HG03575 (cell line): ENCODE measurements around the gene ELOVL1.
"Not testable (repeated sequence)": the region's sequence is repeated elsewhere in the genome, so short reads cannot be mapped to it uniquely, and the experiment has no call there.

Experiments
- ATAC-seq: cut with Tn5 transposase; IDR thresholded peaks from one replicate; pipeline ENCODE4 v1.9.1; 2021; ENCODE audit not compliant: unreplicated experiment, insufficient number of reproducible peaks, low FRiP score; ENCODE audit errors: extremely low read depth

Gene ELOVL1

DNA sequence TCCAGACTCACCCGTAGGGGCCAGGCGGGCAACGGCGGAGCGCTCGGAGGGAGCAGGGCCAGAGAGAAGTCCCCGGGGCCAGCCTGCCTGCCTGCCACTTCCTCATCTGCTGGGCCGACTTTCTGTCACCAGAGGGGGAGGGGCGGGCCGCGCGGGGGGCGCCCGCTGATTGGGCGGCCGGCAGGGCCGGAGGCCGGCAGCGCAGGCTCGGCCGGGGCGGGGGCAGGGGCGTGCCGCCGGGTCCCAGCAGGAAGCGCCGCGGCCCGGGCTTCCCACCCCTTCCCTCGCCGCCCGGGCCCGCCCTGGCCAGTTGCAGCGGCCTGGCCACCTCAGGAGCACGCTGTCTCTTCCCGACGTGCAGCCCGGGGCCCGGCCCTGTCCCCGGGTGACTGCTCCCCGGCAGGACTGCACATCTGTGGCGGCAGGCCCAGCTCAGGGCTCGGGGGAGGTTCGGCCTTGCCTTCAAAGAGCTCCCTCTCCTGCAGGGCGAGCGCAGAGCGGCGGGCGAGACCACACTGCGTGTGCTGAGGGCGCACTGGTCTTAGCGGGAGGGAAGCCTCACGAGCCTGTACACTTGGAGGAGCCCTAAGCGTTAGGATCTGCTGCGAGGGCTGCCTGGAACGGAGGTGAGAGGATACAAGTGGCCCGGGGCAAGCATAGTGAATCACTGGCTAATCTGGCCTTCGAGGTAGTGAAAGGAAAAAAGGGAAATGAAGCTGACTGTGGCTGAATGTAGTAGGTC, at the start of gene ELOVL1:
Gene ELOVL1, minus strand, starts transcription at position 108 of the 742 bp plus-strand sequence. CDS start 2,402 bp downstream, outside the sequence.
- ATAC-seq: no peak

DNA sequence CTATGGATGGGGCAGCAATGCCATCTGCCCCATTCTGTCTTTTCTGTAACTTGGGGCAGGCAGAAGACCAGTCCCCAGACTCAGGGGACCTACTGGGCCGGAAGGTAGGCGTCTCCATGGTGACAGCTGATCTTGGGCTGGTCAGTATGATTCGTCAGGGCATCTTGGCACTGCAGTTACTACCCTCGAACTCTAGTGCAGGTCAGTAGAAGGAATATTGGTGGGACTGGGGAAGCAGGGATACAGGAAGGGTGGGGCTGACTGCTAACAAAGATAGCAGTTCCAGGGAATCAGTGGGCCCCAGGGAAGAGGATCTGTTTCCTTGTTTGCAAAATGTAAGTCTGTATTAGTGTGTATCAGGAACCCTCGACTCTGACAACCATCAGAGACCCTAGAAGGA, 48.1 kb upstream of the ELOVL1 start:
- ATAC-seq: no peak

DNA sequence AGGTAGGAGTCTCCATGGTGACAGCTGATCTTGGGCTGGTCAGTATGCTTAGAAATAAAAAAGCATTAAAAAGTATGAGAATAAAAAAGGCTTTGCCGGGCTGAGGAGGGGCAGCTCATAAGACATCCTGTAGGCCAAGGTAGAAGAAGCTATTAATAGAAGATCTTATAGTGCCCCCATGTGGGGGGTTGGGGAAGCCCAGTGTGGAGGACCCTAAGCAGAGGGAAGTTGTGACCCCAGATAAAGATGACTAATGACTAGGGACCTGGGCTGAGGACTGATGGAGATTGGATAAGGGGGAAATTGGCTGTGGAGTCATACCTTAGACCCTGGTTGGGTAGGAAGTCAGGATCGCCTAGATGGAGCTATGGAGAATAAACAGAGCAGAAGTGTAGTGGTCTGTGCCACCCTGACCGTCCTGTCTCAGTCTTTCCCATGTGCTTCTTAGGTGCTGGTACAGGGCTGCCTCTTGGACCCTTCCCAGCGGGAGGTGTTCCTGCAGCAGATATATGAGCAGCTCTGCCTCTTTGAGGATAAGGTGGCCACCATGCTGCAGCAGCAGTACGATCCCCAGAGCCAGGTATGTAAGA, 46.9 kb upstream of the ELOVL1 start:
- no peak for ATAC-seq

DNA sequence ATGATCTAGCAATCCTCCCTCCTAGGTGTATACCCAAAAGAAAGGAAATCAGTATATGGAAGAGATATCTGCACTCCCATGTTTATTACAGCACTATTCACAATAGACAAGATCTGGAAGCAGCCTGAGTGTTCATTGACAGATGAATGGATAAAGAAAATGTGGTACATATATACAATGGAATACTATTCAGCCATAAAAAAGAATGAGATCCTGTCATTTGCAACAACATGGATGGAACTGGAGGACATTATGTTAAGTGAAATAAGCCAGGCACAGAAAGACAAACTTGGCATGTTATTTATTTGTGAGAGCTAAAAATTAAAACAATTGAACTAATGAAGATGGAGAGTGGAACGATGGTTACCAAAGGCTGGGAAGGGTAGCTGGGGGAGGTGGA, 45.6 kb upstream of the ELOVL1 start:
- ATAC-seq: not testable (repeated sequence)

DNA sequence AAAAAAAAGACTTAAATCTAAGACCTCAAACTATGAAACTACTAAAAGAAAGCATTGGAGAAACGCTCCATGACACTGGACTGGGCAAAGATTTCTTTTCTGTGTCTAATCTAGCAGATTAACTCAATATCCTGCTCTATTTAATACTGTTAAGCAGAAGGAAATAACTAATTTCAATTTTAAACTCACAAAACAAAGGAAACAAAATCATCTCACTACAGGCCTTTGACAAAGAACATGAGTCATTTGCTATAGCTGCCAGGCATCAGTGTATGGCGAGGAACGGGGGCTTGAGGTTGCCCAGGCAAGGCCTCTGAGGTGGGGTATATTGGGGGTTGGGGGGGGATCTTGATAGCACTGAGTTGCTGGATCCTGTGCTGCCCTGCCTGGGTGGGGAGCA, 42.8 kb upstream of the ELOVL1 start:
- ATAC-seq: no peak

DNA sequence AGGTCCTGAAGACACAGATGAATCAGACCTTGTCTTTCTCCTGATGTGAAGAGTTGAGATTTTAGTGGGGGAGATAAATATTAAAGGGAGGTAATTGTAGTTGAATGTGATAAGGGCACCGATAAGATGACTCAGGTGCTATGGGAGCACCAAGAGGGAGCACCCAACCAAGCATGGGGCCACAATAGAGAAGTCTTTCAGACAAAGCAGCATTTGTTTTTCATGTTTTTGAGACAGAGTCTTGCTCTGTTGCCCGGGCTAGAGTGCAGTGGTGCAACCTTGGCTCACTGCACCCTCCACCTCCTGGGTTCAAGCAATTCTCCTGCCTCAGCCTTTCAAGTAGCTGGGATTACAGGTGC, 38.0 kb upstream of the ELOVL1 start:
- no peak for ATAC-seq

DNA sequence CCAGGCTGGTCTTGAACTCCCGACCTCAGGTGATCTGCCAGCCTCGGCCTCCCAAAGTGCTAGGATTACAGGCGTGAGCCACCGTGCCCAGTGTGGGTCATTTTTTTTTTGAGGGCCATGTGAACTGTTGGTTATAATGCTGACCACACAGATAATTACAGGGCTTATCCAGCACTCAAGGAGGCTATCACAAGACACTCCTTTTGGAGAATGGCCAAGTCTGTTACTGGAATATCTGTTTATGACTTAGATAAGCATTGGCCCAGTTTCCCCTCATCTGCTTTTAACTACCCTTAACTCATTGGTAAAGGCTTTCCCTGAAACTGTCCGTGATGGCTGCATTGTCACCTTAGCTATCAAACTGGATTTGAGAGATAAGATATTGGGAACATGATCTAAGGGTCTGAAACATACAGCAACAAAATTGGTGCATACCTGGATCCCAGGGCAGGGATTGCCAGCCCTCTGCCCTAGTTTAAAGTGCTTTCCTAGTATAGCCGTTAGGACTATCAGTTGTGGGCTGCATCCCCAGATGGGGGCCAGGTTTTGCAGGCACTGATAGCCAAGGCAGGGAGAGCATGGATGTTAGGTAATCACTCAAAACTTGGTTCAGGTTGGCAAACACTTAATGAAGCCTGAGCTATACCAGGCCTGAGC, 37.5 kb upstream of the ELOVL1 start:
- ATAC-seq: no peak

DNA sequence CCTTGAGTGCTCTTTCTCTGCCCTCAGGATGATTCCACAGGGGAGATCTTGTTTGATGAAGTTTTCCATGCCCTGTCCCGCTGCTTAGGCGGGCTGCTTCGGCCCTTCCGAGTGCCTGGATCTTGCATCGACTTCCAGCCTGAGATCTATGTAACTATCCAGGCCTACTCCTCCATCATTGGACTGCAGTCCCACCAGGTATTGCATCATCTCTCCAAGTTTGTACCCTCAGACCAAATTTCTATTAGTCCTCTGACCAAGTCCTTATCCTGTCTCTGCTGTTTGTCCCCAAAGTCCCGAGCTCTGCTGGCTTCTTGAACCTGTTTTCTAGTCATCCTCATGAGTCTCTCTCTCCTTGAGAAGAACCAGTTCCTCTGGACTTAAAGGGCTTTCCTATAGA, 36.5 kb upstream of the ELOVL1 start:
- no peak for ATAC-seq

DNA sequence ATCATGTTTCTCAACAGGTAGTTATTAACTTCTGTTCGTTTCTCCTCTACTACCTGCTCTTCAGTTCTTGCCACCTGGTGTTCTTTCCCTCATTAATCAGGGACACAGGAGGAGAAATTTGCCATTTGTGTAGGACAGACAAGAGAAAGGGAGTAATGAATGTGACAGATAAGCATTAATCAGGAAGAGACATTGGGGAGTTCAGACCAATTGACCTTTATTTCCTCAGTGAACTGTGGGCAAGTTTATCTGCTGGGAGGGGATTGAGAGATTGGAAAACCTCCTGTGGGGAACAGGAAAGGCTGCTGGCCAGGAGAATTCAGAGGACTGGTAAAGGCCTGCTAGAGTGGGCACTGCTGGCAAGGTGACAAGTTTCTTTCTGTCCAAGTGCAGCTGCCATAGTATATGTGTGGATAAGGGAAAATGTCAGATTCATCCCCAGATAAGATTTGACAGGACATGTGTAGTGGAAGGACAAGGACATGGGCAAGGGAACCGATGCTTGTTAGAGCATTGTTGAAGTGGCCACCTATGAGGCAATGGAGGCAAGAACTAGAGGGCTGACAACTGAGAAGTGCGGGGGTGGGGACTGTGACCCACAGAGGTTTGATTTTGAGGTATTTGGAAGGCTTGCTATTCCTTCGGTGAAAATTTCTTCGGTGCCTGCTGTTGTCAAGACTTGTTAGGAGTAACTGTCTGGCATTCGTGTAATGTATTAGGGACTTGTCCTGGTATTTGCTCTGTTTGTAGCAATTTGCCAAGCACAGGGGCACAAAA, 34.5 kb upstream of the ELOVL1 start:
- ATAC-seq: no peak

DNA sequence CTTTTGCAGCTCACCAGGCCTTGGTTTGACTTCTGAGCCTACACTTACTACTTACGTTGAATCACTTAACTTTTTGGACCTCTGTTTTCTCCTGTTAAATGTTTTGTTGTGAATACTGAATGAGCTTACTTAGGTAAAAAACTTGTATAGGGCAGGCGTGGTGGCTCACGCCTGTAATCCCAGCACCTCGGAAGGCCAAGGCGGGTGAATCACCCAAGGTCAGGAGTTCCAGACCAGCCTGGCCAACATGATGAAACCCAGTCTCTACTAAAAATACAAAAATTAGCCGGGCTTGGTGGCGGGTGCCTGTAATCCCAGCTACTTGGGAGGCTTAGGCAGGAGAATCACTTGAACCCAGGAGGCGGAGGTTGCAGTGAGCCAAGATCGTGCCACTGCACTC, 32.6 kb upstream of the ELOVL1 start:
- ATAC-seq: not testable (repeated sequence)

DNA sequence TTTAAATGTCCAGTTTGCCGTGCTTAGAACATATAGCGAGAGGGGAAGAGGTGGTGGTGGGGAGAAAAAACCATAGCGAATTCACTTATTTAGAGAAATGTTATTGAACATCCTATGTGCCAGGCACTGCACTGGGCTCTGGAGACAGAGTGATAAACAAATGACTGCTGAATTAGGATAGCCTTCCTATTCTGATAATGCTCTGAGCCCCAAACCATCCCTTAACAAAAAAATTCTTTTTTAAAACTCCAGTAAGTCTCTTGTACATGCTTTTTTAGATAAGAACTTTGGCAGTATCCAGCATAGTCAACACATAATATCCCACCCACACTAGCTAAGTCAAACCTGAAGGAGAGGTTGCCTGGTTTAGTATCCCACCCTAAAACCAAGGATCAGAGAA, 30.4 kb upstream of the ELOVL1 start:
- no peak for ATAC-seq

DNA sequence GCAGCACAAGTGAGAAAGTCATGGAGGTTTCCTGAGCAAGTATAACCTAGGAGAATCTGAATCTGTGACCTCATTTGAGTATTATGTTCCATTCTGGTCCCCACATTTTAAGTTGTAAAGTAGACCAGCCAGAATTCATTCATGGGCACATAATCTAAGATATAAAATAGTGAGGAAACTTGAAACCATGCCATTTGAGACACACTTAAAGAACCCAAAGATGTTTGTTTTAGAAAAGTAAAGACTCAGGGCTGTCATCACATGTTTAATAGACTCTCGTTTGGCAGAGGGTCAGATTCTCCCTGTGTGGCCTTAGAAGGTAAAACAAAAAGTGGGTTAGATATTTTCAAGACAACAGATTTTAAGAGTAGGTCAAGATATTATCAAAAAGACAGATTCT, 28.2 kb upstream of the ELOVL1 start:
- ATAC-seq: no peak

DNA sequence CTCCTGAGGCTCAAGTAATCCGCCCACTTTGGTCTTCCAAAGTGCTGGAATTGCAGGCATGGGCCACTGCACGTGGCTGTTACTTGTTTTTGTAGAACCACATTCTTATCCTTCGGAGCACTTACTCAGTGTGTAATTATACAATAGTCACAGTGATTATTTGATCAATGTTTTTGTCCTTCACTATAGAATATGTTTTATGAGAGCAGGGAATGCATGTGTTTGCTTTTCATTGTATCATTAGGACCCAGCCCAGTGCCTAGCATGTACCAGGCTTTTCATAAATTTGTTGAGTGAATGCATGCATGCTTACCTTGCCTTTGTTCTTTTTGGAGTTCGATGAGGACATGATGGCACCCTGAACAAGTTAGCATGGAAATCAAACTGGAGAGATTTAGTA, 27.7 kb upstream of the ELOVL1 start:
- no peak for ATAC-seq

DNA sequence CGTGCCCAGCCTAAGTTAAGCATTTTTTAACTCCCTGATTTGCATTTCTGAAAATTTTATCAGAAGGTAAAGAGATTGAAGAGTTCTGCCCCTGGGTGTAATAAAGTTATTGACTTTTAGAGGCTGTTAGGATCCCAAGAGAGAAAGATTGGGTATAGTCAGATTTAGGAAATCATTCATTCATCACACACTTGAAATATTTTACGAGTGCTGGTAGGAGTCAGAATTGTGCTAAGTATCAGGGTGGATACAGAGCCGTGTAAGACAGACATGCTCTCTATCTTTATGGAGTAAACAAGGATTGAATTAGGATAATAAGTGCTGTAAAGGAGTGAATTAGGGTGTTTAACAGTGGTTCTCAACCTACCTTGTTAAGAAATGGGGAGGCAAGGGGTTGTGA, 24.9 kb upstream of the ELOVL1 start:
- no peak for ATAC-seq

DNA sequence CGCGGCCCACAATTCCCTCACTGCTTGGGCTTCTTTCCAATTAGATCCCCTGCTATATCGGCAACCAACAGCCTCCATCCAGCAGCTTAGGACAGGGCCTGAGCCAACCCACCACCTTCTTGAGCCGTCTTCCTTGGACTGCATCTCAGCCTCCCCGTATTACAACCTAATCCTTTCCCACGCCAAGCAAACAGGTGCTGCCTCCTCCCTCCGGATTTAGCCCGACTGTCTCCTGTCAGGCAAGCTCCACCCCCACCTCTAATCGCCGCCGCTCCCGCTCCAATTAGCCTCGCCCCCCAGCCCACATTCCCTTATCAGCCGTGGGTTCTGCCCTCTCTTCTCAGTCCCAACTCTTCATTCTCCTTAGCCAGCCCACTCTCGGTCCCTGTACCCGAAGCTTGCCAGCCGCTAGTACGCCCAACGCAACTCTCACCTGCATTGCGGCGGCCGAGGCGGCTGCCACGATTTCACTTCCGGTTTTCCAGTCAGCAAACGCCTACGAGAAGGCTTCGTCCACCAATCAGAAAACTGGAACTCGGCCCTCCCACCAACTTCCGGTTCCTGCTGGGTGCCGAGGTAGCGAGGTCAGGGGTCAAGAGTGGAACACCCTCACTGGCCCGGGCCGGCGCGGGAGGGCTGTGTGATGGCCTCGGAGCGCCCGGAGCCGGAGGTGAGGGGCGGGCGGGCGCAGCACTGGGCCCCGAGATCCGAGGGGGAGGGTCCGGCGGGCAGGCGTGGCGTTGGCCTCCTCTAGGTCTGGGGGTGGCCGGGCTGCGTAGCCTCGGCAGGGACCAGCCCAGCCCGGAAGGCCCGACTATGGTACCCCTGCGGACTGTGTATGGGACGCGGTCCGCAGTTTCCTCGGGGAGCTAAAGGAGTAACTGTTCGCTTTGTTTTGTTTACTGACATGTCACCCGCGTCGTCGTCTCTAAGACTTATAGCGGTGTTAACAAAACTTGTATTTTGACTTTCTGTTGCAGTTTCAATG, 21.8 kb upstream of the ELOVL1 start, which contains the start of the genes MED8 and SZT2:
Gene MED8, minus strand, starts transcription at position 475 of the 988 bp plus-strand sequence. Its CDS starts 36 bp downstream, at position 439.
Gene SZT2, plus strand, starts transcription at position 574 of the 988 bp plus-strand sequence. Its CDS starts 70 bp downstream, at position 644.
- no peak for ATAC-seq

DNA sequence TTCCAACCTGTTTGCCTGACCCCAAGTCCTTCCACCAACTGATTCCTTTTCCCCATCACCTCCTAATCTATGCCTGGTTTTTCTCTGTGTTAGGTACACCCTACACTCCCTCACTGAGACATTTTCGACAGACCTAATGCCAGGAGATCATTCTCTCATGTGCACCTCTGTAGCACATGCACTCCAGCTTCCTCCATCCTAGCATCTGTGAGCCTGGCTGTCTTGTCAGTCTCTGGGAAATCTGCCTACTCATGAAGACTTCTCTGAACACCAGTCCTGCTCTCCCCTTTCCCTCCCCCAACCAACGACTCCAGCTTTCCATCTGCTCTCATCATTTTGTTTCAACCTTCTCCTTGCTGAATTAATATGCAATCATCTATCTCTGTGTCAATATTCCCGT, 20.8 kb upstream of the ELOVL1 start:
- no peak for ATAC-seq

DNA sequence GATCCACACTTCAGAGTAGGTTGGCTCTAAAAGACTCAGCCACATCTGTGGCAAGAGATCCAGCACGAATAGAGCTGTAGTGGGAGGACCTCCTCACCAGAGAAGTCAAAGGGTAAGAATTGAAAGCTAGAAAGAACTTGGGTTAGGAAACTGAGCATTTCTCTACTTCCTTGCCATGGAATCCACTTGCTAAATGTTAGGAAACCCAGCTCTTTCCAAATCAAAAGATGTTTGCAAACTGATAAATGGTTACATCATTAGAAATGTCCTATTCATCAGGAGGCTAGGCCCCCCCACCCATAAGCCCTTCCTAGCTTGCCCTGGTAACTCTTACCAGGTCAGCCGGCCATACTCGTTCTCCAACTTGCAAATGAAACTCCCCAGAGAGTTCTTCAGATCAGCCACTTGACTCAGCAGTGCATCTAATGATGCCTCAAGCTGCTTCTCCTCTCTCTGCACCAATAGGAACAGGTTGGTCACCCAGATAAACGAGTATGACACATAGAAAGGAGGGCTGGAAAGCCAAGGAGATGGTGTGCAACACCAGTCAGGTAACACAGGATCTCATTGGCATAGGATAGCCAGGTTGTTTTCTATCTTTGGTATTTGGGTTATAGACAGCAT, 20.3 kb upstream of the ELOVL1 start:
- no peak for ATAC-seq

DNA sequence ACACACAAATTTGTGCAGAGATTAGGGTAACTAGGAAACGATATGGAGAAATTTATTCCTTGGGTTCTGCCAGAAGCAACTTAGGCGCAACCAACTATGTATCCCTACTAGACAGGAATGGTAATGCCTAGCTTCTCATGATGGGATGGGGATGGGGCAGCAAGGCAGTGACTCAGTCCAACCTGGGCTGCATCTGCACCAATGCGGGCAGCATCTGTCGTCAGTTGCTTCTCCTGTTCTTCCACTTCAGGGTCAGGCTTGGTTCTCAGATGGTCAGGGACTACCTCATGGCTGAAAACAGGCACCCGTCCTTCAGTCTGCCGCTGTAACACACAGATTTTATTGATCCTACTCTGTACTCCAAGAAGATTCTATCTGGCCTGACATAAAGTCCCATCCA, 18.9 kb upstream of the ELOVL1 start:
- ATAC-seq: no peak
